ENCODE data around the gene RNF207.

- TF ChIP-seq POLR2AphosphoS5 (IDR thresholded peaks at IDR 0.05; ENCODE audit: low read depth, low read length) (no peak), POLR2A (IDR thresholded peaks at IDR 0.05; ENCODE audit: low read depth, low read length) (no peak)
Observed at GRCh38 chr1:6180268-6180706, 25.6 kb upstream of the RNF207 start, which contains the start of gene CHD5.
